Measurements from ENCODE around the gene CHD8. TPM values are rescaled to one million over a fixed set of nuclear protein-coding genes. Genes with fewer than 3 reads are reported as not detected.

The CHD8 gene
- total and polyA plus RNA-seq, 10 of the 15 experiments (the other 5 are each of a cell fraction or from before 2014, with no cell fraction given) = 20.2 to 79.5 (median 35.5) TPM

- BruUV-seq (replicated peaks) = no TSS peak
- Histone ChIP-seq H3K4me3 (no peak overlapping the region), H3K79me2 (ENCODE audit: control insufficient read depth, insufficient read depth, low read length) (no peaks in the 10 kb centered on the region), H3K9me3 (replicated peaks; ENCODE audit: control insufficient read depth, insufficient read depth, low read length) (no peaks in the 10 kb centered on the region), H3K36me3 (ENCODE audit: control insufficient read depth in 2 of 2, insufficient read depth in 2 of 2, low read length in 1 of 2) (peaks cover 3 to 6% of the 10 kb centered on the region in 2 experiments; a peak in 3 of 4 replicates), H3K9ac (ENCODE audit: control insufficient read depth, insufficient read depth, low read length) (no peak overlapping the region), H3K4me1 (ENCODE audit: control insufficient read depth, insufficient read depth, low read length) (no peaks in the 10 kb centered on the region; the same call in 1 of the 2 replicates), H4K20me1 (ENCODE audit: control insufficient read depth, insufficient read depth) (no peaks in the 10 kb centered on the region), H3K27me3 (replicated peaks in 1 of 2; ENCODE audit: control insufficient read depth in 2 of 2, insufficient read depth in 2 of 2, low read length in 1 of 2) (no peaks in the 10 kb centered on the region), H3K4me2 (ENCODE audit: control insufficient read depth, insufficient read depth) (no peak overlapping the region), H3K27ac (ENCODE audit: control insufficient read depth, insufficient read depth) (no peak overlapping the region), H2AFZ (ENCODE audit: control insufficient read depth, low read depth, low read length) (no peak overlapping the region)
- RAD21 ChIA-PET (ENCODE audit: unreplicated experiment) = interaction anchor here (2.0 kb wide), 1 partner anchor 82 kb away, joined by 4 read pairs; no protein-coding TSS in a partner anchor
- CTCF ChIA-PET = interaction anchor here (1.2 kb wide), 1 partner anchor 9 kb away, joined by 3 read pairs; no protein-coding TSS in a partner anchor
- intact Hi-C loops (cut with micrococcal nuclease; ENCODE audit: unreplicated experiment) = no loop called here
- ATAC-seq (no peak), DNase-seq (ENCODE audit: low read depth, low spot score) (no peak), FAIRE-seq (no peak)
- POLR2A ChIA-PET = no interaction called here
- SMC1A ChIA-PET (ENCODE audit: uncharacterized antibody, unreplicated experiment) = interaction anchor here (0.8 to 1.7 kb wide), 2 partner anchors 9 to 36 kb away, joined by 3 to 5 read pairs; no protein-coding TSS in a partner anchor
- TF ChIP-seq NR2C2 (IDR thresholded peaks at IDR 0.05; ENCODE audit: borderline replicate concordance, control insufficient read depth, insufficient read length, low read depth) (no peak), SMARCA5 (IDR thresholded peaks at IDR 0.05) (no peak)
- 92% methylated on average over 2 of the region's 2 CpGs for WGBS (ENCODE audit: insufficient coverage, insufficient replicate concordance, low lambda C conversion rate, missing lambda C conversion rate)
- in situ Hi-C loops (cut with MboI) = no loop called here
Observed at GRCh38 chr14:21347201-21347600, 108.7 kb downstream of the CHD8 start.

GRCh38 chr14:21346532-21347135 is 109.3 kb downstream of the CHD8 start:
- Histone ChIP-seq H3K9me3 (replicated peaks; ENCODE audit: control insufficient read depth, insufficient read depth, low read length) (no peaks in the 10 kb centered on the region), H3K4me1 (ENCODE audit: control insufficient read depth, insufficient read depth, low read length) (no peaks in the 10 kb centered on the region), H3K79me2 (ENCODE audit: control insufficient read depth, insufficient read depth, low read length) (no peaks in the 10 kb centered on the region), H3K27ac (ENCODE audit: control insufficient read depth, insufficient read depth) (no peak overlapping the region), H3K4me3 (no peak overlapping the region), H4K20me1 (ENCODE audit: control insufficient read depth, insufficient read depth) (no peaks in the 10 kb centered on the region), H3K4me2 (ENCODE audit: control insufficient read depth, insufficient read depth) (no peak overlapping the region), H3K9ac (ENCODE audit: control insufficient read depth, insufficient read depth, low read length) (no peak overlapping the region), H2AFZ (ENCODE audit: control insufficient read depth, low read depth, low read length) (no peak overlapping the region), H3K27me3 (replicated peaks in 1 of 2; ENCODE audit: control insufficient read depth in 2 of 2, insufficient read depth in 2 of 2, low read length in 1 of 2) (no peaks in the 10 kb centered on the region), H3K36me3 (ENCODE audit: control insufficient read depth in 2 of 2, insufficient read depth in 2 of 2, low read length in 1 of 2) (0 out of 4 replicates have a peak, but pooled peaks cover 0 to under 1% of the 10 kb centered on the region in 2 experiments)
- CTCF ChIA-PET = interaction anchor here (0.9 to 1.2 kb wide), 3 partner anchors 9 to 278 kb away, joined by 3 read pairs; no protein-coding TSS in a partner anchor
- RAD21 ChIA-PET (ENCODE audit: unreplicated experiment) = no interaction called here
- FAIRE-seq (no peak), ATAC-seq (no peak), DNase-seq (ENCODE audit: low read depth, low spot score) (no peak)
- intact Hi-C loops (cut with micrococcal nuclease; ENCODE audit: unreplicated experiment) (no loop called here), in situ Hi-C loops (cut with MboI) (no loop called here)
- BruUV-seq (replicated peaks) = no TSS peak
- POLR2A ChIA-PET = no interaction called here
- SMC1A ChIA-PET (ENCODE audit: uncharacterized antibody, unreplicated experiment) = interaction anchor here (0.8 to 1.7 kb wide), 3 partner anchors 8 to 35 kb away, joined by 3 to 5 read pairs (median 3); no protein-coding TSS in a partner anchor
- 58% methylated on average over 2 of the region's 2 CpGs for WGBS (ENCODE audit: insufficient coverage, insufficient replicate concordance, low lambda C conversion rate, missing lambda C conversion rate)
- TF ChIP-seq CTCF (IDR thresholded peaks at IDR 0.05 in 2 of 3, conservative IDR thresholded peaks at IDR 0.05 in 1 of 3; ENCODE audit: control insufficient read depth in 2 of 3, extremely low read depth in 1 of 3, insufficient read depth in 1 of 3, low read depth in 3 of 3, low read length in 3 of 3) (no peak), CBX3 (IDR thresholded peaks at IDR 0.05; ENCODE audit: borderline replicate concordance, low read depth) (no peak), MXI1 (IDR thresholded peaks at IDR 0.05; ENCODE audit: low read depth, low read length) (no peak), ASH2L (IDR thresholded peaks at IDR 0.05; ENCODE audit: borderline replicate concordance, low read depth) (no peak), SP1 (IDR thresholded peaks at IDR 0.05; ENCODE audit: low read depth, low read length) (no peak), ZZZ3 (IDR thresholded peaks at IDR 0.05; ENCODE audit: control insufficient read depth, insufficient read length, low read depth) (no peak), NFIC (IDR thresholded peaks at IDR 0.05; ENCODE audit: low read depth, low read length) (no peak), MAX (IDR thresholded peaks at IDR 0.05; ENCODE audit: low read depth, low read length) (no peak), CBX5 (IDR thresholded peaks at IDR 0.05; ENCODE audit: low read depth) (no peak)

Data from GM12878 (cell line).